Ectodermal cell (in vitro differentiated cells): ENCODE data around the gene TNFRSF19.

ENCODE experiments used
- H3K27ac ChIP-seq: 2 replicates; pipeline ENCODE4 v1.7.0; 2013; ENCODE audit warnings: mild to moderate bottlenecking, low read depth, low read length; ENCODE audit not compliant: insufficient read depth, poor library complexity, severe bottlenecking
- H3K27me3 ChIP-seq: 2 replicates; pipeline ENCODE4 v1.7.0; 2013; ENCODE audit warnings: mild to moderate bottlenecking, low read length; ENCODE audit not compliant: insufficient read depth, control insufficient read depth, poor library complexity, severe bottlenecking
- H3K36me3 ChIP-seq: one replicate; pipeline ENCODE4 v1.7.0; 2013; ENCODE audit warnings: low read length; ENCODE audit not compliant: control insufficient read depth, insufficient read depth
- H3K4me1 ChIP-seq: one replicate; pipeline ENCODE4 v1.7.0; 2013; ENCODE audit warnings: low read length; ENCODE audit not compliant: control insufficient read depth, insufficient read depth
- H3K4me3 ChIP-seq: 2 replicates; pipeline ENCODE4 v1.7.0; 2013; ENCODE audit warnings: low read depth, low read length, control low read depth; ENCODE audit not compliant: insufficient read depth
- H3K9me3 ChIP-seq: 2 replicates; pipeline ENCODE4 v1.7.0; 2013; ENCODE audit warnings: mild to moderate bottlenecking, low read length, moderate library complexity; ENCODE audit not compliant: control insufficient read depth
- WGBS, 2 experiments: methylation state at CpG; one replicate each; pipeline ENCODE4 v1.1.7; 2013; ENCODE audit warnings: missing lambda C conversion rate in 2 of 2; 5-methylcytosine and 5-hydroxymethylcytosine counted together

The TNFRSF19 gene

GRCh38 chr13:23690668-23691067 is 120.5 kb downstream of the TNFRSF19 start:
- Histone ChIP-seq H3K4me1 (no peaks in the 10 kb centered on the region), H3K9me3 (no peaks in the 10 kb centered on the region), H3K4me3 (no peak overlapping the region), H3K27me3 (no peaks in the 10 kb centered on the region), H3K36me3 (no peaks in the 10 kb centered on the region), H3K27ac (no peak overlapping the region)
- WGBS, 2 experiments = 90 to 92% methylated on average over 3 of the region's 3 CpGs

- 100% methylated on average over 3 of the region's 3 CpGs; no CpG with 5 or more reads in 1 of the 2 experiments for WGBS, 2 experiments
- Histone ChIP-seq H3K36me3 (no peaks in the 10 kb centered on the region), H3K4me1 (peaks cover 9% of the 10 kb centered on the region)
Measured at GRCh38 chr13:23692816-23693215, 122.6 kb downstream of the TNFRSF19 start.

GRCh38 chr13:23695196-23695595 is 125.0 kb downstream of the TNFRSF19 start:
- Histone ChIP-seq H3K27ac (no peak overlapping the region), H3K4me1 (peaks cover 9% of the 10 kb centered on the region), H3K9me3 (no peaks in the 10 kb centered on the region), H3K27me3 (no peaks in the 10 kb centered on the region), H3K36me3 (no peaks in the 10 kb centered on the region), H3K4me3 (no peak overlapping the region)
- 94 to 95% methylated on average over 28 of the region's 28 CpGs for WGBS, 2 experiments

More at GRCh38 chr13:23692816-23693215, 122.6 kb downstream of the TNFRSF19 start:
- H3K27ac ChIP-seq = no peak overlapping the region
- H3K27me3 ChIP-seq = no peaks in the 10 kb centered on the region
- H3K9me3 ChIP-seq = no peaks in the 10 kb centered on the region
- no peak overlapping the region for H3K4me3 ChIP-seq

- no peaks in the 10 kb centered on the region for H3K9me3 ChIP-seq
- WGBS, 2 experiments = 94% methylated on average over 46 of the region's 46 CpGs
- H3K27ac ChIP-seq = no peak overlapping the region
- H3K27me3 ChIP-seq = no peaks in the 10 kb centered on the region
- peaks cover 9% of the 10 kb centered on the region for H3K4me1 ChIP-seq
- H3K36me3 ChIP-seq = no peaks in the 10 kb centered on the region
- no peak overlapping the region for H3K4me3 ChIP-seq
Measured at GRCh38 chr13:23695711-23696464, 125.7 kb downstream of the TNFRSF19 start.

- no peaks in the 10 kb centered on the region for H3K27me3 ChIP-seq
- H3K36me3 ChIP-seq = no peaks in the 10 kb centered on the region
- no peak overlapping the region for H3K27ac ChIP-seq
- no peak overlapping the region for H3K4me3 ChIP-seq
- H3K4me1 ChIP-seq = peaks cover 9% of the 10 kb centered on the region
- WGBS, 2 experiments = 53 to 59% methylated on average over 5 of the region's 5 CpGs
- no peaks in the 10 kb centered on the region for H3K9me3 ChIP-seq
Measured at GRCh38 chr13:23696610-23697009, 126.4 kb downstream of the TNFRSF19 start.

GRCh38 chr13:23697772-23698313 is 127.6 kb downstream of the TNFRSF19 start:
- H3K36me3 ChIP-seq = no peaks in the 10 kb centered on the region
- no peak overlapping the region for H3K4me3 ChIP-seq
- H3K4me1 ChIP-seq = peaks cover 9% of the 10 kb centered on the region
- H3K27me3 ChIP-seq = no peaks in the 10 kb centered on the region
- H3K27ac ChIP-seq = no peak overlapping the region
- 83 to 90% methylated on average over 1 of the region's 1 CpG for WGBS, 2 experiments
- H3K9me3 ChIP-seq = no peaks in the 10 kb centered on the region

GRCh38 chr13:23699271-23699670 is 129.1 kb downstream of the TNFRSF19 start:
- no peaks in the 10 kb centered on the region for H3K9me3 ChIP-seq
- H3K27ac ChIP-seq = no peak overlapping the region
- H3K4me3 ChIP-seq = no peak overlapping the region
- no peaks in the 10 kb centered on the region for H3K36me3 ChIP-seq
- WGBS, 2 experiments = 88 to 94% methylated on average over 2 of the region's 2 CpGs
- H3K27me3 ChIP-seq = no peaks in the 10 kb centered on the region
- peaks cover 9% of the 10 kb centered on the region for H3K4me1 ChIP-seq

- Histone ChIP-seq H3K9me3 (no peaks in the 10 kb centered on the region), H3K27me3 (no peaks in the 10 kb centered on the region), H3K4me3 (no peak overlapping the region), H3K27ac (no peak overlapping the region), H3K4me1 (peaks cover 9% of the 10 kb centered on the region), H3K36me3 (no peaks in the 10 kb centered on the region)
- WGBS, 2 experiments = 95 to 96% methylated on average over 5 of the region's 5 CpGs
Measured at GRCh38 chr13:23701186-23701585, 131.0 kb downstream of the TNFRSF19 start.

GRCh38 chr13:23701636-23702035 is 131.4 kb downstream of the TNFRSF19 start:
- 96% methylated on average over 12 of the region's 12 CpGs for WGBS, 2 experiments
- H3K36me3 ChIP-seq = no peaks in the 10 kb centered on the region
- no peak overlapping the region for H3K4me3 ChIP-seq
- no peaks in the 10 kb centered on the region for H3K9me3 ChIP-seq
- H3K4me1 ChIP-seq = peaks cover 4% of the 10 kb centered on the region
- no peaks in the 10 kb centered on the region for H3K27me3 ChIP-seq
- no peak overlapping the region for H3K27ac ChIP-seq

- H3K27me3 ChIP-seq = no peaks in the 10 kb centered on the region
- no peak overlapping the region for H3K4me3 ChIP-seq
- H3K4me1 ChIP-seq = no peaks in the 10 kb centered on the region
- no peaks in the 10 kb centered on the region for H3K36me3 ChIP-seq
- H3K9me3 ChIP-seq = no peaks in the 10 kb centered on the region
- 92 to 95% methylated on average over 11 of the region's 11 CpGs for WGBS, 2 experiments
- H3K27ac ChIP-seq = no peak overlapping the region
Measured at GRCh38 chr13:23703246-23703860, 133.1 kb downstream of the TNFRSF19 start.
